Transverse colon (tissue), 4 donors: ENCODE results near the gene HSPA12A. TPM values are rescaled to one million over a fixed set of nuclear protein-coding genes. Genes with fewer than 3 reads are reported as not detected.

Experiments
- DNase-seq: peaks from one replicate; pipeline ENCODE4 v3.0.0-alpha.2; 2019
- H3K27ac ChIP-seq, 4 donors: fragments of 200-600 bp; sonication (generic); 2 replicates each; pipeline ENCODE4 v1.5.1; 2016 to 2018; ENCODE audit warnings: inconsistent platforms in 4 of 4
- H3K27me3 ChIP-seq: fragments of 200-600 bp; sonication (generic); 2 replicates; pipeline ENCODE4 v1.5.1; 2017; ENCODE audit warnings: inconsistent platforms
- H3K36me3 ChIP-seq, 4 donors: fragments of 200-600 bp; sonication (generic); 2 replicates each; pipeline ENCODE4 v1.5.1; 2017 to 2019; ENCODE audit warnings: inconsistent platforms in 4 of 4
- H3K4me1 ChIP-seq, 4 donors: fragments of 200-600 bp; sonication (generic); 2 replicates each; pipeline ENCODE4 v1.5.1; 2017 to 2020; ENCODE audit warnings: inconsistent platforms in 4 of 4
- H3K4me3 ChIP-seq, 4 donors: fragments of 200-600 bp; sonication (generic); 1 replicate in 1 of 4; 2 replicates in 3 of 4; pipeline versions ENCODE4 v1.5.1 to v1.6.1; 2017 to 2019; ENCODE audit warnings: inconsistent platforms in 4 of 4
- H3K9me3 ChIP-seq, 2 donors: fragments of 200-600 bp; sonication (generic); 2 replicates each; pipeline ENCODE4 v1.5.1; 2017 to 2019; ENCODE audit warnings: inconsistent platforms in 2 of 2
- EP300 ChIP-seq: sonication (generic); formaldehyde crosslinking; IDR thresholded peaks from one replicate; pipeline ENCODE4 v1.6.1; 2017; ENCODE audit warnings: antibody characterized with exemption, low read depth
- POLR2A ChIP-seq: fragments of 450-650 bp; IDR thresholded peaks from one replicate; pipeline ENCODE4 v1.6.1; 2016; ENCODE audit warnings: antibody characterized with exemption, mild to moderate bottlenecking, moderate library complexity
- POLR2AphosphoS5 ChIP-seq, 3 donors: sonication (generic); formaldehyde crosslinking; IDR thresholded peaks; one replicate each; pipeline ENCODE4 v1.6.1; 2016; ENCODE audit warnings: antibody characterized with exemption in 3 of 3
- WGBS, 2 donors: methylation state at CpG; one replicate each; pipeline ENCODE4 v1.1.5; 2018; ENCODE audit warnings: low coverage in 1 of 2; 5-methylcytosine and 5-hydroxymethylcytosine counted together
- in situ Hi-C, 4 donors: fragments of 200-750 bp; cut with MboI; loops; one replicate each; pipeline versions ENCODE4 v1.15.0 to v1.15.1; 2017; ENCODE audit warnings: low sequenced_read_pairs in 3 of 4, low pct_ligation_motif_present in 1 of 4, low pct_unique_long_range_greater_than_20kb in 1 of 4
- intact Hi-C: fragments of 100-400 bp; cut with DNase I; formaldehyde crosslinking; loops from one replicate; pipeline ENCODE4 v1.15.1; 2023; ENCODE audit warnings: low total_unique reads
- total RNA-seq, 4 donors: library from RNA; depleted of rRNA; stranded (reverse); fragments of >200 nt; gene quantifications; one replicate each; pipeline ENCODE4 v1.1.0, GENCODE V29; 2016
- TF ChIP-seq, protein P1 (sequence below), 5 experiments: fragments of 200-600 bp in 3 of 5; fragments of 450-650 bp in 2 of 5; sonication (generic) in 3 of 5; IDR thresholded peaks; 1 replicate in 2 of 5; 2 replicates in 3 of 5; pipeline ENCODE4 v1.5.1; 2016 to 2017; ENCODE audit warnings: antibody characterized with exemption in 5 of 5, inconsistent platforms in 3 of 5, mild to moderate bottlenecking in 2 of 5, moderate library complexity in 1 of 5

HSPA12A gene
- total RNA-seq, 4 donors from 2014 or later, result 6.4 to 52.3 (median 9.5) TPM

DNA sequence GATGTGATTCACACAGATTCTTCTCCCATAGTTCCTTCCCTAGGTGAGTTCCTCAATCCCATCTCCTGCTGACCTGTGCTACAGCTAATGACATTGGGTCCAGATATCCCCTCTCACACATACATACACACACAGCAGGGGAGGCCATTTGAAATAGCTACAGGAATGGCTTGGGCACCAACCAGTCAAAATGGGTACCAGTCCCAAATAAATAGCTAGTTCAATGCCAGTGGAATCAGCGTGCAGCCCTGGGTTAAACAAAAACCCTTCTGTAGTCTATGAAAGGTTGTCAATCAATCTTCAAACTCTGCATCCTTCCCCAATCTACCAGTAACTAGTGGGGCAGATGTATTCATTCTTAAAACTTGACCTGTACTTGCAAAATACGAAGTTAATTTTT lies 112.3 kb downstream of the HSPA12A start:
- Histone ChIP-seq H3K4me1 (peaks cover 0 to 6% (median 0%) of the 10 kb centered on the region in 4 donors), H3K9me3 (no peaks in the 10 kb centered on the region), H3K27me3 (peaks cover 7% of the 10 kb centered on the region), H3K27ac (no peak overlapping the region), H3K4me3 (no peak overlapping the region), H3K36me3 (no peaks in the 10 kb centered on the region)
- TF ChIP-seq POLR2A (no peak), POLR2AphosphoS5 (IDR thresholded peaks at IDR 0.05) (no peak), EP300 (no peak)
- TF ChIP-seq, protein P1, sequence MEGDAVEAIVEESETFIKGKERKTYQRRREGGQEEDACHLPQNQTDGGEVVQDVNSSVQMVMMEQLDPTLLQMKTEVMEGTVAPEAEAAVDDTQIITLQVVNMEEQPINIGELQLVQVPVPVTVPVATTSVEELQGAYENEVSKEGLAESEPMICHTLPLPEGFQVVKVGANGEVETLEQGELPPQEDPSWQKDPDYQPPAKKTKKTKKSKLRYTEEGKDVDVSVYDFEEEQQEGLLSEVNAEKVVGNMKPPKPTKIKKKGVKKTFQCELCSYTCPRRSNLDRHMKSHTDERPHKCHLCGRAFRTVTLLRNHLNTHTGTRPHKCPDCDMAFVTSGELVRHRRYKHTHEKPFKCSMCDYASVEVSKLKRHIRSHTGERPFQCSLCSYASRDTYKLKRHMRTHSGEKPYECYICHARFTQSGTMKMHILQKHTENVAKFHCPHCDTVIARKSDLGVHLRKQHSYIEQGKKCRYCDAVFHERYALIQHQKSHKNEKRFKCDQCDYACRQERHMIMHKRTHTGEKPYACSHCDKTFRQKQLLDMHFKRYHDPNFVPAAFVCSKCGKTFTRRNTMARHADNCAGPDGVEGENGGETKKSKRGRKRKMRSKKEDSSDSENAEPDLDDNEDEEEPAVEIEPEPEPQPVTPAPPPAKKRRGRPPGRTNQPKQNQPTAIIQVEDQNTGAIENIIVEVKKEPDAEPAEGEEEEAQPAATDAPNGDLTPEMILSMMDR (IDR thresholded peaks at IDR 0.05), result no peak
- intact Hi-C loops (no loop called here), in situ Hi-C loops (no loop called here)
- DNase-seq, result no peak
- 68 to 85% methylated on average over 2 of the region's 2 CpGs for WGBS, 2 donors

DNA sequence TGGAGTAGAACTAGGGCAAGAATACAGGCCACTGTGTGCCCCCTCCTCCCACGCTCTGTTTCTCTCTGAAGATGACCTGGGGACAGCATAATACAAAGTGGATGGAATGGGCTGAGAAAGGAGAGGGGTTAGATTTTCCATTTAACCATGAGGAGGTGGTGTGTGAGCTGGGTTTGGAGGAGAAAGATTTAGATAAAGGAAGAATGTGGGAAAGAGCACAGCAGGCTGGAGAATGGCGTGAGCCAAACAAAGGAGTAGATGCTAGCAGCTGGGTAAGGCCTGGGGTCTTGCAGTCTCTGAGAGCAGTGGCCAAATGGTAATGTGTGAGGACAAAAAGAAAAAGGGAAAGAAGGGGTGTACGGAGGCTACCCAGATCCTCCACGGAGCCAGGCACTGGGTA lies 113.0 kb downstream of the HSPA12A start:
- 73 to 85% methylated on average over 1 to 4 of the region's 4 CpGs for WGBS, 2 donors
- in situ Hi-C loops, result no loop called here

DNA sequence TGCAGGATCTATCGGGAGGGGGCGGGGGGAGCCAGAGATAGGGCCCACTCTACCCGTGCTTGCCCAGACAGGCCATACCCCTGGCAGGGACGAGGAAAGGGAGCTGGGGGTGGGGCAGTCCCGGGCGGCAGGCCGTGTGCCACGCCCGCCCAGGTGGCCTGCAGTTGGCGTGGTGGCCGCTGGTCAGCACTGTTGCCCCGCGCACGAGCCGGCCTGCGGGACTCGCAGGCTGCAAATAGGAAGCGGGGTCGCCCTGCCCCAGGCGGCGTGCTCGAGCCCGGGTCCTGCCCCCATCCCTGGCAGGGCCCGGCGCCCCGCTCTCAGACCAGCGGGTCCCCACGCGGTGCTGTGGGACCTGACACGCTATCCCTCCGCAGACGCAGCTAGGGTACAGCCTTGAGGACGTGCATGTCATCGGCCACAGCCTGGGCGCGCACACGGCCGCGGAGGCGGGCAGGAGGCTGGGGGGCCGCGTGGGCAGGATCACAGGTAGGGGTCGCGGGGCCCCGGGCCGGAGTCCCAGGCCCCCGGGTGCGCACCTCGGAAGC lies 114.9 kb downstream of the HSPA12A start:
- Histone ChIP-seq H3K36me3 (no peaks in the 10 kb centered on the region), H3K4me1 (peaks cover 0 to 6% (median 0%) of the 10 kb centered on the region in 4 donors), H3K27me3 (peaks cover 7% of the 10 kb centered on the region), H3K9me3 (no peaks in the 10 kb centered on the region), H3K4me3 (peak overlapping the region in 3 of 4 donors; percentile 32 to 47 (median 36)), H3K27ac (no peak overlapping the region)
- TF ChIP-seq, protein P1 (IDR thresholded peaks at IDR 0.05), result peak; percentile 53 to 76 (median 54)
- TF ChIP-seq POLR2AphosphoS5 (IDR thresholded peaks at IDR 0.05) (no peak), POLR2A (no peak)
- DNase-seq, result peak; percentile 68
- 18% methylated on average over 48 of the region's 49 CpGs; no CpG with 5 or more reads in 1 of the 2 donors for WGBS, 2 donors
- intact Hi-C loops, result loop anchor here (1.0 kb wide), 1 partner anchor 37 kb away; no protein-coding TSS in a partner anchor
- in situ Hi-C loops, result no loop called here

More for the DNA sequence above, 113.0 kb downstream of the HSPA12A start:
- H3K27ac ChIP-seq, result no peak overlapping the region
- no peaks in the 10 kb centered on the region for H3K9me3 ChIP-seq
- peaks cover 0 to 6% (median 0%) of the 10 kb centered on the region in 4 donors for H3K4me1 ChIP-seq
- no peak for TF ChIP-seq POLR2AphosphoS5 (IDR thresholded peaks at IDR 0.05)
- TF ChIP-seq, protein P1 (IDR thresholded peaks at IDR 0.05), result no peak
- TF ChIP-seq POLR2A, result no peak
- no peak for TF ChIP-seq EP300
- H3K4me3 ChIP-seq, result no peak overlapping the region
- H3K27me3 ChIP-seq, result peaks cover 7% of the 10 kb centered on the region
- no peak for DNase-seq
- no peaks in the 10 kb centered on the region for H3K36me3 ChIP-seq
- intact Hi-C loops, result no loop called here

DNA sequence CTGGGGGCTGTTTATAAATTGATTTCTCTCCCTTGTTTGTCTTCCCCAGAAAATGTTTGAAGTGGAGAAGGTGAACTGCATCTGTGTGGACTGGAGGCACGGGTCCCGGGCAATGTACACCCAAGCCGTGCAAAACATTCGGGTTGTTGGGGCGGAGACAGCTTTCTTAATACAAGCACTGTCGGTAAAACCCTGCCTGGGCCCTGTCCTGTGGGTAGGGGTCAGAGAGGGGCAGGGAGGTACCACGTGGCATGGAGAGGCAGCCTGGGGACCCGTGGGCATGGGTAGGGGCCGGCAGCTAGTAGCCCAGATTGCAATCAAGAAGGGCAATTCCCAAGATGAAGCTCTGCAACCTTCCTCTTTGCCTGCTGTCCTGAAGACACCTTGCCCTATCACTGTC lies 115.6 kb downstream of the HSPA12A start:
- TF ChIP-seq POLR2A (no peak), EP300 (no peak), POLR2AphosphoS5 (IDR thresholded peaks at IDR 0.05) (no peak)
- TF ChIP-seq, protein P1 (IDR thresholded peaks at IDR 0.05), result no peak
- H3K4me3 ChIP-seq, result no peak overlapping the region
- no peaks in the 10 kb centered on the region for H3K36me3 ChIP-seq
- peaks cover 0 to 6% (median 0%) of the 10 kb centered on the region in 4 donors for H3K4me1 ChIP-seq
- WGBS, 2 donors, result 71 to 76% methylated on average over 4 to 9 of the region's 9 CpGs
- no peak overlapping the region for H3K27ac ChIP-seq
- in situ Hi-C loops (no loop called here), intact Hi-C loops (loop anchor here (1.0 kb wide), 1 partner anchor 37 kb away; no protein-coding TSS in a partner anchor)
- DNase-seq, result no peak
- peaks cover 7% of the 10 kb centered on the region for H3K27me3 ChIP-seq
- H3K9me3 ChIP-seq, result no peaks in the 10 kb centered on the region
